Testis (tissue), 3 donors: ENCODE results near the gene SLC16A3. TPM values are rescaled to one million over a fixed set of nuclear protein-coding genes. Genes with fewer than 3 reads are reported as not detected.

Experiments used
- DNase-seq: peaks from one replicate; pipeline ENCODE4 v3.0.0-alpha.2; 2019
- H3K27ac ChIP-seq, 2 donors: fragments of 200-600 bp; sonication (generic); one replicate each; pipeline ENCODE4 v1.5.1; 2019
- H3K27me3 ChIP-seq: fragments of 200-600 bp; sonication (generic); one replicate; pipeline ENCODE4 v1.5.1; 2019
- H3K36me3 ChIP-seq: fragments of 200-600 bp; sonication (generic); one replicate; pipeline ENCODE4 v1.5.1; 2017; ENCODE audit warnings: low read depth; ENCODE audit errors: missing control alignments
- H3K4me1 ChIP-seq: fragments of 200-600 bp; sonication (generic); one replicate; pipeline ENCODE4 v1.5.1; 2019
- H3K4me3 ChIP-seq, 2 donors: fragments of 200-600 bp; sonication (generic); one replicate each; pipeline ENCODE4 v1.5.1; 2017 to 2019
- H3K9me3 ChIP-seq: fragments of 200-600 bp; sonication (generic); one replicate; pipeline ENCODE4 v1.5.1; 2017
- POLR2A ChIP-seq: fragments of 450-650 bp; IDR thresholded peaks from one replicate; pipeline ENCODE4 v1.6.1; 2017; ENCODE audit warnings: antibody characterized with exemption, mild to moderate bottlenecking, moderate library complexity
- WGBS, 2 donors: methylation state at CpG; one replicate each; pipeline ENCODE4 v1.1.5; 2018; 5-methylcytosine and 5-hydroxymethylcytosine counted together
- intact Hi-C: fragments of 100-400 bp; cut with DNase I; formaldehyde crosslinking; loops from one replicate; pipeline ENCODE4 v1.15.1; 2023; ENCODE audit warnings: low total_unique reads
- polyA plus RNA-seq: library from polyadenylated mRNA; stranded (reverse); fragments of 350-450 nt; fragmentation: Illumina TruSeq; extraction: RNeasy Lipid Tissue Mini Kit (QIAGEN cat#74804); gene quantifications from one replicate; pipeline ENCODE4 v1.2.3, GENCODE V29; 2014; ENCODE audit warnings: low read depth, low replicate concordance; ENCODE audit not compliant: insufficient read depth
- total RNA-seq, 2 donors: library from RNA; depleted of rRNA; stranded (reverse); fragments of >200 nt; gene quantifications; one replicate each; pipeline ENCODE4 v1.2.3, GENCODE V29; 2016
- TF ChIP-seq, protein P1 (sequence below), 3 experiments: fragments of 450-650 bp in 2 of 3; fragments of 200-600 bp in 1 of 3; sonication (generic) in 1 of 3; IDR thresholded peaks; one replicate each; pipeline ENCODE4 v1.5.1; 2016 to 2019; ENCODE audit warnings: antibody characterized with exemption in 3 of 3, mild to moderate bottlenecking in 2 of 3, moderate library complexity in 1 of 3

The SLC16A3 gene
- total and polyA plus RNA-seq, 3 donors from 2014 or later, result 67.7 to 71.4 (median 70.6) TPM

DNA sequence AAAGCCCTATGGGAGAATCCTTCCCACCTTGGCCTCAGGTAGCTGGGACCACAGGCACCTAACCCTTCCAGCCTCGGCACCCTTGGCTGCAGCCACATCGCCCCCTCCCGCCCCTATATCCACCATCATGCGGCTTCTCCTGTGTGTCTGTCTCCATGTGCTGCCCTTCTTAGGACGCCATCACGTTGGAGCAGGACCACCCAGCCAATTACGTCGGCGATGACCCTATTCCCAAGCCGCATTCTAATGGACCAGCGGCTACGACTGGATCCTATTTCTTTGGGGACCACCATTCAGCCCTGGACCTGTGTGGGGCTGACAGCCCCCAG, 12.9 kb upstream of the SLC16A3 start:
- peaks cover 26% of the 10 kb centered on the region for H3K4me1 ChIP-seq
- intact Hi-C loops, result no loop called here
- H3K36me3 ChIP-seq, result no peaks in the 10 kb centered on the region
- WGBS, 2 donors, result 88 to 93% methylated on average over 12 of the region's 12 CpGs
- no peak overlapping the region for H3K4me3 ChIP-seq
- no peak for DNase-seq
- H3K27ac ChIP-seq, result peak overlapping the region; percentile 58 to 65
- H3K27me3 ChIP-seq, result no peaks in the 10 kb centered on the region
- no peaks in the 10 kb centered on the region for H3K9me3 ChIP-seq
- TF ChIP-seq POLR2A, result no peak
- TF ChIP-seq, protein P1, sequence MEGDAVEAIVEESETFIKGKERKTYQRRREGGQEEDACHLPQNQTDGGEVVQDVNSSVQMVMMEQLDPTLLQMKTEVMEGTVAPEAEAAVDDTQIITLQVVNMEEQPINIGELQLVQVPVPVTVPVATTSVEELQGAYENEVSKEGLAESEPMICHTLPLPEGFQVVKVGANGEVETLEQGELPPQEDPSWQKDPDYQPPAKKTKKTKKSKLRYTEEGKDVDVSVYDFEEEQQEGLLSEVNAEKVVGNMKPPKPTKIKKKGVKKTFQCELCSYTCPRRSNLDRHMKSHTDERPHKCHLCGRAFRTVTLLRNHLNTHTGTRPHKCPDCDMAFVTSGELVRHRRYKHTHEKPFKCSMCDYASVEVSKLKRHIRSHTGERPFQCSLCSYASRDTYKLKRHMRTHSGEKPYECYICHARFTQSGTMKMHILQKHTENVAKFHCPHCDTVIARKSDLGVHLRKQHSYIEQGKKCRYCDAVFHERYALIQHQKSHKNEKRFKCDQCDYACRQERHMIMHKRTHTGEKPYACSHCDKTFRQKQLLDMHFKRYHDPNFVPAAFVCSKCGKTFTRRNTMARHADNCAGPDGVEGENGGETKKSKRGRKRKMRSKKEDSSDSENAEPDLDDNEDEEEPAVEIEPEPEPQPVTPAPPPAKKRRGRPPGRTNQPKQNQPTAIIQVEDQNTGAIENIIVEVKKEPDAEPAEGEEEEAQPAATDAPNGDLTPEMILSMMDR (IDR thresholded peaks at IDR 0.05), result no peak

DNA sequence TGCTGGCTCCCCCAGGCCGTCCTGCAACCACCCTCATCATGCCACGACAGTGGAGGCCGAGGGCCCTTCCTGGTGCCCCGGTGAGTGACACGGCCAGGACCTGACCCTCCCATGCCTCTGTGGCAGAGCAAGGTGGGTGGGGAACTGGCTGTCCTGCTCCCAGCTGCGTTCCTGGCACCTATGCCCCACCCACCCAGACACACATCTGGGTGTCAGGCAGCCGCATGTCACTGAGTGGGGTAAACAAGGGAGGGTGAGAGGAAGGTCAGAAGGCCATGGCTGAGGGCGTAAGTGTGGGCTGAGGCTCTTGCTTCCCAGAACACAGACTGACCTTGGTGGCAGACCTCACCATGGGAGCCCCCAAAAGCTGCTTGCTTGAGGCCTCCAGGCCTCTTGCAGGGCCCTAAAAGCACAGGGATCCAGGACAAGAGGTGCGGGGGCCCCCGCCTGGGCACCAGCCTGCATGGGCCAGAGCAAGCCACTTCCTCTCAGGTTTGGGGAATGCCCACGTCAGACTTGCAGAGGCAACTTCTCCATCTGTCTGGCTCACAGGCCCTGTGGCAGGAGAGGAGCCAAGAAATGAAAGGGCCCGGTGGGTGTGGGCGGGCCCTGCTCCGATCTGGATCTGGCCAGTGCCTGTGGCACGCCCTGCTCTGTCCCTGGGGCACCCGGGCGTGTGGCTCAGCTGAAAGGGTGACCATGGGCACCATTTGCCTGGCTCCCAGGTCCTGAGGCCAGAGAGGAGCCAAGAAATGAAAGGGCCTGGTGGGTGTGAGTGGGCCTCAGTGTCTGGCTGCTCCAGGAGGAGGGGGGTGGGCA, 12.3 kb upstream of the SLC16A3 start:
- H3K4me3 ChIP-seq, result no peak overlapping the region
- DNase-seq, result peak; percentile 69
- H3K27me3 ChIP-seq, result no peaks in the 10 kb centered on the region
- TF ChIP-seq, protein P1 (IDR thresholded peaks at IDR 0.05), result no peak
- TF ChIP-seq POLR2A, result no peak
- no peaks in the 10 kb centered on the region for H3K36me3 ChIP-seq
- WGBS, 2 donors, result 50 to 63% methylated on average over 10 to 17 of the region's 17 CpGs
- peak overlapping the region; percentile 58 to 65 for H3K27ac ChIP-seq
- H3K9me3 ChIP-seq, result no peaks in the 10 kb centered on the region
- H3K4me1 ChIP-seq, result peaks cover 21% of the 10 kb centered on the region
- intact Hi-C loops, result no loop called here

DNA sequence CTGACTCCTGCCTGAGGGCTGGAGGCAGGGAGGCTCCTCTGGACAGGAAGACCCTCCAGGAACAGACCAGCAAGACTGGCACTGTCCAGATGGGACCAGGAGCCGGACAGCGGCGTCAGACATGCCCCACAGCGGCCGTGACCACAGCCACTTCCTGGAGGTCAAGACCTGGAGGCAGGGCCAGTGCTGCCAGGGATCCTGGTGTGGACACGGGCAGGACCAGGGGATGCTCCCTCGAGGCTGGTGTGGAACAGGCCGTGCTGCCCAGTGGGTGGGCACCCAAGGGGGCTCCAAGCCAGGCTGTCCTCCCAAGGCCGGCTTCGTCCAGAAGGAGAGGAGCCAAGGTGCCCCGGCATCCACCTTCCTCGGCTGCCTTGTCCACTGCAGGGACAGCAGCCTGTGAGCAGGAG, 11.7 kb upstream of the SLC16A3 start:
- Histone ChIP-seq H3K36me3 (no peaks in the 10 kb centered on the region), H3K4me1 (peaks cover 15% of the 10 kb centered on the region), H3K27ac (peak overlapping the region; percentile 58 to 65), H3K27me3 (no peaks in the 10 kb centered on the region), H3K4me3 (no peak overlapping the region), H3K9me3 (no peaks in the 10 kb centered on the region)
- intact Hi-C loops, result no loop called here
- DNase-seq, result no peak
- TF ChIP-seq POLR2A, result no peak
- TF ChIP-seq, protein P1 (IDR thresholded peaks at IDR 0.05), result no peak
- WGBS, 2 donors, result 78% methylated on average over 7 to 11 of the region's 12 CpGs

DNA sequence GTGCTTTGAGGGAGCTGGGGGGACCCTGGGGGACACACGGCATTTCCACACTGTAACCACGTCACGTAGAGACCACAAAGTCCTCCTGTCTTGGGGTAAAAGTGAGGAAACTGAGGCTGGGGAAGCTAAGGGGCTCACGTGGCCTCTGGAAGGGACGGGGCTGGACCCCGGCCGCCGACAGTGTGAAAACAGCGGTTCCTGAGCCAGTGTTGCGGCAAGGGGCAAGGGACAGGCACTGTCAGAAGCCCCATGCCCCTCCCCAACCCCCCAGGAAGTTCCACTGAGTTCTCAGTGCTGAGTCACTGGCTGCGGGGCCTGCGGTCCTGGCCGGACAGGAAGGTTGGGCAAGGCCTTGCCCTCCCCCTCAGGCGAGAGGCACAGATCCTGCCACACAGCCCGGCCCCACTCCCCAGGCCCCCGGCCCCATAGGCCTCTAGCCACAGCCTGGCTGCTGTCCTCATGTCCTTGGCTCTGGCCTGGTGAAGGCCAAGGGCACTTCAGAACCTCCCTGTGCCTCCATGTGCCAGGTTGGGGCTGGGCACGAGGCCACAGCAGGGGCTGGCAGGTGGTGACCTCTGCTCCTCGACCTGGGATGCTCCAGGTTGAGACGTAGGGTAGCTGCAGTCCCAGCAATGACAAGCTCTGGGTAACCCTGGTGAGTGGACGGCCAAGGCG, 11.2 kb upstream of the SLC16A3 start:
- Histone ChIP-seq H3K27me3 (no peaks in the 10 kb centered on the region), H3K27ac (peak overlapping the region; percentile 58 to 65), H3K4me1 (peaks cover 15% of the 10 kb centered on the region), H3K4me3 (no peak overlapping the region), H3K36me3 (no peaks in the 10 kb centered on the region), H3K9me3 (no peaks in the 10 kb centered on the region)
- WGBS, 2 donors, result 81 to 83% methylated on average over 8 to 14 of the region's 21 CpGs
- TF ChIP-seq, protein P1 (IDR thresholded peaks at IDR 0.05), result no peak
- no peak for TF ChIP-seq POLR2A
- no peak for DNase-seq
- intact Hi-C loops, result no loop called here
